MM.1S (cell line): ENCODE data around the gene CSH2.
"Not testable (repeated sequence)": the region's sequence is repeated elsewhere in the genome, so short reads cannot be mapped to it uniquely, and the experiment has no call there.

Experiments used
- EZH2 ChIP-seq: fragments of 300-600 bp; sonication (generic); optimal IDR thresholded peaks from 2 replicates; pipeline ENCODE3; 2017; ENCODE audit warnings: low read depth, mild to moderate bottlenecking, antibody characterized with exemption, low read length, mixed read lengths
- TF ChIP-seq, protein P1 (sequence below): fragments of 300-600 bp; sonication (generic); IDR thresholded peaks from 2 replicates; pipeline ENCODE4 v1.5.1; 2016; ENCODE audit warnings: antibody characterized with exemption, low read length, mixed read lengths

DNA sequence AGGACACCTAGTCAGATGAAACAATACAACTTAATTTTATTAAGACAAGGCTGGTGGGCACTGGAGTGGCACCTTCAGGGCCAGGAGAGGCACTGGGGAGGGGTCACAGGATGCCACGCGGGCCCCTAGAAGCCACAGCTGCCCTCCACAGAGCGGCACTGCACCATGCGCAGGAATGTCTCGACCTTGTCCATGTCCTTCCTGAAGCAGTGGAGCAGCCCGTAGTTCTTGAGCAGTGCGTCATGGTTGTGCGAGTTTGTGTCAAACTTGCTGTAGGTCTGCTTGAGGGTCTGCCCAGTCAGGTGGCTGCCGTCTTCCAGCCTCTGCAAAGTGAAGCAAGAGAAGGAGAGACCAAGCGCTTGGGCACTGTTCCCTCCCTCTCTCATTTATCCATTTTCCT, 36.1 kb upstream of the CSH2 start:
- TF ChIP-seq, protein P1, sequence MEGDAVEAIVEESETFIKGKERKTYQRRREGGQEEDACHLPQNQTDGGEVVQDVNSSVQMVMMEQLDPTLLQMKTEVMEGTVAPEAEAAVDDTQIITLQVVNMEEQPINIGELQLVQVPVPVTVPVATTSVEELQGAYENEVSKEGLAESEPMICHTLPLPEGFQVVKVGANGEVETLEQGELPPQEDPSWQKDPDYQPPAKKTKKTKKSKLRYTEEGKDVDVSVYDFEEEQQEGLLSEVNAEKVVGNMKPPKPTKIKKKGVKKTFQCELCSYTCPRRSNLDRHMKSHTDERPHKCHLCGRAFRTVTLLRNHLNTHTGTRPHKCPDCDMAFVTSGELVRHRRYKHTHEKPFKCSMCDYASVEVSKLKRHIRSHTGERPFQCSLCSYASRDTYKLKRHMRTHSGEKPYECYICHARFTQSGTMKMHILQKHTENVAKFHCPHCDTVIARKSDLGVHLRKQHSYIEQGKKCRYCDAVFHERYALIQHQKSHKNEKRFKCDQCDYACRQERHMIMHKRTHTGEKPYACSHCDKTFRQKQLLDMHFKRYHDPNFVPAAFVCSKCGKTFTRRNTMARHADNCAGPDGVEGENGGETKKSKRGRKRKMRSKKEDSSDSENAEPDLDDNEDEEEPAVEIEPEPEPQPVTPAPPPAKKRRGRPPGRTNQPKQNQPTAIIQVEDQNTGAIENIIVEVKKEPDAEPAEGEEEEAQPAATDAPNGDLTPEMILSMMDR: not testable (repeated sequence)
- not testable (repeated sequence) for TF ChIP-seq EZH2
